CD14-positive monocyte (primary cell): Measurements from ENCODE around the gene TRNAU1AP. TPM values are rescaled to one million over a fixed set of nuclear protein-coding genes. Genes with fewer than 3 reads are reported as not detected.
"Not testable (repeated sequence)": the region's sequence is repeated elsewhere in the genome, so short reads cannot be mapped to it uniquely, and the experiment has no call there.

Experiments used
- DNase-seq, 3 donors: peaks; one replicate each; pipeline ENCODE4 v3.0.0-alpha.2; 2011 to 2022
- H2AFZ ChIP-seq: 2 replicates; pipeline ENCODE4 v1.6.0; 2012; ENCODE audit warnings: mild to moderate bottlenecking, low read depth, low read length, inconsistent platforms; ENCODE audit not compliant: insufficient read depth, poor library complexity, severe bottlenecking
- H3K27ac ChIP-seq, 2 donors: 1 replicate in 1 of 2; 2 replicates in 1 of 2; pipeline ENCODE4 v1.5.1; 2012 to 2013; ENCODE audit warnings: low read length in 2 of 2, control low read depth in 1 of 2, inconsistent platforms in 1 of 2, low read depth in 1 of 2, mild to moderate bottlenecking in 1 of 2
- H3K27me3 ChIP-seq, 2 donors: one replicate each; pipeline versions ENCODE4 v1.6.0 to v1.6.1; 2011 to 2013; ENCODE audit warnings: low read length in 2 of 2; ENCODE audit not compliant: control insufficient read depth in 2 of 2, insufficient read depth in 2 of 2
- H3K36me3 ChIP-seq, 2 donors: replicated peaks in 1 of 2; 1 replicate in 1 of 2; 2 replicates in 1 of 2; pipeline versions ENCODE4 v1.5.1 to v1.6.1; 2012 to 2013; ENCODE audit warnings: low read length in 2 of 2, control low read depth in 1 of 2, inconsistent platforms in 1 of 2, mild to moderate bottlenecking in 1 of 2; ENCODE audit not compliant: insufficient read depth in 2 of 2, control insufficient read depth in 1 of 2
- H3K4me1 ChIP-seq, 2 donors: 1 replicate in 1 of 2; 2 replicates in 1 of 2; pipeline versions ENCODE4 v1.5.1 to v1.6.1; 2012 to 2013; ENCODE audit warnings: low read length in 2 of 2, control low read depth in 1 of 2, inconsistent platforms in 1 of 2, mild to moderate bottlenecking in 1 of 2, moderate library complexity in 1 of 2; ENCODE audit not compliant: insufficient read depth in 2 of 2, control insufficient read depth in 1 of 2
- H3K4me2 ChIP-seq: replicated peaks from 2 replicates; pipeline ENCODE3; 2012; ENCODE audit warnings: low read length, moderate library complexity, mild to moderate bottlenecking; ENCODE audit not compliant: poor library complexity, severe bottlenecking; ENCODE audit errors: extremely low read depth
- H3K4me3 ChIP-seq, 3 experiments: fragments of 200-600 bp in 1 of 3; sonication (generic) in 1 of 3; replicated peaks in 1 of 3; 1 replicate in 2 of 3; 2 replicates in 1 of 3; pipeline ENCODE4 v1.5.1; 2011 to 2013; ENCODE audit warnings: low read length in 3 of 3, mild to moderate bottlenecking in 3 of 3, control low read depth in 2 of 3, low read depth in 2 of 3, inconsistent platforms in 1 of 3, moderate library complexity in 1 of 3
- H3K79me2 ChIP-seq: 2 replicates; pipeline ENCODE4 v1.6.0; 2012; ENCODE audit warnings: mild to moderate bottlenecking, control low read depth, inconsistent platforms, low read length, moderate library complexity; ENCODE audit not compliant: insufficient read depth
- H3K9ac ChIP-seq: 2 replicates; pipeline ENCODE4 v1.6.0; 2017; ENCODE audit warnings: low read length, mild to moderate bottlenecking; ENCODE audit not compliant: insufficient read depth, poor library complexity, severe bottlenecking
- H3K9me3 ChIP-seq, 2 donors: replicated peaks in 1 of 2; 1 replicate in 1 of 2; 2 replicates in 1 of 2; pipeline versions ENCODE4 v1.5.1 to v1.6.1; 2012 to 2013; ENCODE audit warnings: low read length in 2 of 2, control low read depth in 1 of 2; ENCODE audit not compliant: control insufficient read depth in 1 of 2, insufficient read depth in 1 of 2
- H4K20me1 ChIP-seq: 2 replicates; pipeline ENCODE4 v1.6.0; 2012; ENCODE audit warnings: mild to moderate bottlenecking, low read length, control low read depth, moderate library complexity; ENCODE audit not compliant: insufficient read depth
- H3K27ac Mint-ChIP-seq, 7 donors: one replicate each; pipeline ENCODE4 v1.8.0; 2020; ENCODE audit warnings: mild to moderate bottlenecking in 7 of 7, mixed read lengths in 7 of 7, moderate library complexity in 6 of 7, inconsistent platforms in 2 of 7
- H3K27me3 Mint-ChIP-seq, 3 donors: one replicate each; pipeline ENCODE4 v1.8.0; 2021 to 2022; ENCODE audit warnings: low read depth in 3 of 3, mild to moderate bottlenecking in 3 of 3, mixed read lengths in 3 of 3, moderate library complexity in 3 of 3, inconsistent platforms in 1 of 3
- H3K36me3 Mint-ChIP-seq, 2 donors: one replicate each; pipeline ENCODE4 v1.8.0; 2020; ENCODE audit warnings: mixed read lengths in 2 of 2, inconsistent platforms in 1 of 2, mild to moderate bottlenecking in 1 of 2
- H3K4me1 Mint-ChIP-seq: one replicate; pipeline ENCODE4 v1.8.0; 2020; ENCODE audit warnings: mild to moderate bottlenecking, mixed read lengths
- H3K4me3 Mint-ChIP-seq, 2 donors: one replicate each; pipeline ENCODE4 v1.8.0; 2020; ENCODE audit warnings: mild to moderate bottlenecking in 2 of 2, mixed read lengths in 2 of 2, moderate library complexity in 1 of 2
- H3K9me3 Mint-ChIP-seq, 7 donors: one replicate each; pipeline ENCODE4 v1.8.0; 2020 to 2022; ENCODE audit warnings: mixed read lengths in 7 of 7, mild to moderate bottlenecking in 6 of 7, moderate library complexity in 6 of 7, inconsistent platforms in 2 of 7
- CTCF ChIP-seq: fragments of 200-600 bp; IDR thresholded peaks from one replicate; pipeline ENCODE4 v1.8.0; 2022; ENCODE audit warnings: antibody characterized with exemption, mild to moderate bottlenecking
- WGBS: methylation state at CpG from one replicate; pipeline ENCODE4 v1.1.5; 2013; ENCODE audit warnings: missing lambda C conversion rate; ENCODE audit not compliant: insufficient coverage; 5-methylcytosine and 5-hydroxymethylcytosine counted together
- intact Hi-C, 2 donors: fragments of 100-400 bp; cut with micrococcal nuclease; formaldehyde crosslinking; loops; one replicate each; pipeline versions ENCODE4 v1.15.0 to v1.15.1; 2023
- polyA plus RNA-seq, 3 donors: library from polyadenylated mRNA; depleted of rRNA in 1 of 3; unstranded in 2 of 3; stranded (reverse) in 1 of 3; fragments of 300-500 nt in 2 of 3; fragments of >200 nt in 1 of 3; fragmentation: Illumina TruSeq in 2 of 3; gene quantifications; 1 replicate in 2 of 3; 2 replicates in 1 of 3; pipeline ENCODE4 v1.2.3, GENCODE V29; 2012 to 2021

The TRNAU1AP gene
- polyA plus RNA-seq, 3 donors = 26.3 to 28.4 (median 26.7) TPM

GRCh38 chr1:28512058-28512611 lies 40.8 kb upstream of the TRNAU1AP start:
- Histone ChIP-seq H3K79me2 (peaks cover 62% of the 10 kb centered on the region), H3K9me3 (no peaks in the 10 kb centered on the region), H3K9ac (no peak overlapping the region), H3K4me3 (no peak overlapping the region), H3K27me3 (no peaks in the 10 kb centered on the region), H3K4me1 (peaks cover 35 to 40% of the 10 kb centered on the region in 2 donors), H3K4me2 (no peak overlapping the region), H3K27ac (no peak overlapping the region), H3K36me3 (peaks cover 55 to 71% of the 10 kb centered on the region in 2 donors), H2AFZ (no peak overlapping the region), H4K20me1 (peaks cover 81% of the 10 kb centered on the region)
- intact Hi-C loops = loop anchor here in 1 of 2 donors (10.0 kb wide), 1 partner anchor 223 kb away; the partner anchor contains the start of gene YTHDF2
- Mint-ChIP-seq H3K27me3 (no peaks in the 10 kb centered on the region), H3K4me1 (peaks cover 51% of the 10 kb centered on the region), H3K36me3 (peaks cover 45 to 69% of the 10 kb centered on the region in 2 donors), H3K27ac (peak overlapping the region in 5 of 7 donors; percentile 13 to 80 (median 58)), H3K4me3 (no peak overlapping the region), H3K9me3 (no peaks in the 10 kb centered on the region)
- DNase-seq = no peak
- WGBS = 79% methylated on average over 2 of the region's 7 CpGs
- TF ChIP-seq CTCF = no peak

- Mint-ChIP-seq H3K36me3 (peaks cover 34 to 57% of the 10 kb centered on the region in 2 donors), H3K27ac (peak overlapping the region in 2 of 7 donors; percentile 40 to 62), H3K4me1 (peaks cover 45% of the 10 kb centered on the region)
- not testable (repeated sequence) for H3K4me3 ChIP-seq, H3K9ac ChIP-seq, H3K4me2 ChIP-seq, H2AFZ ChIP-seq, H3K9me3 ChIP-seq, H3K27me3 Mint-ChIP-seq, H3K4me3 Mint-ChIP-seq, H3K9me3 Mint-ChIP-seq, H3K27me3 ChIP-seq, H3K27ac ChIP-seq, DNase-seq
- Histone ChIP-seq H3K79me2 (peaks cover 49% of the 10 kb centered on the region), H3K36me3 (peaks cover 41 to 54% of the 10 kb centered on the region in 2 donors), H4K20me1 (peaks cover 68% of the 10 kb centered on the region), H3K4me1 (peaks cover 26 to 34% of the 10 kb centered on the region in 2 donors)
- intact Hi-C loops = loop anchor here in 1 of 2 donors (10.0 kb wide), 1 partner anchor 220 kb away; the partner anchor contains the start of gene YTHDF2
- WGBS = 88% methylated on average over 3 of the region's 13 CpGs
Observed at GRCh38 chr1:28514445-28514933, 38.4 kb upstream of the TRNAU1AP start.
